Measurements from ENCODE around the gene MARCHF3. TPM values are rescaled to one million over a fixed set of nuclear protein-coding genes. Genes with fewer than 3 reads are reported as not detected.
A peak's percentile ranks its signal among the peaks of the same experiment; 100 is the strongest.

Gene MARCHF3
- total and polyA plus RNA-seq, 2 of the 13 experiments (the other 11 are each of a cell fraction or from before 2014, with no cell fraction given), result 4.8 to 11.9 TPM

- peak; percentile 66 for DNase-seq (ENCODE audit: low spot score)
- Histone ChIP-seq H3K9ac (ENCODE audit: insufficient read depth, low read depth, low read length) (peak overlapping the region; percentile 79), H4K20me1 (ENCODE audit: insufficient read depth, low read length) (no peaks in the 10 kb centered on the region), H3K27ac (ENCODE audit: extremely low read length, insufficient read depth, low read length) (peak overlapping the region; percentile 78), H3K4me2 (ENCODE audit: low read depth, low read length) (peak overlapping the region; percentile 81), H2AFZ (ENCODE audit: low read length) (no peak overlapping the region), H3K27me3 (ENCODE audit: control insufficient read depth in 1 of 2, insufficient read depth in 2 of 2, low read length in 2 of 2) (no peaks in the 10 kb centered on the region), H3K9me3 (ENCODE audit: low read length) (no peaks in the 10 kb centered on the region), H3K4me1 (ENCODE audit: insufficient read depth, low read length) (peaks cover 54% of the 10 kb centered on the region), H3K36me3 (replicated peaks in 1 of 2; ENCODE audit: control insufficient read depth in 1 of 2, insufficient read depth in 2 of 2, low read length in 2 of 2) (no peaks in the 10 kb centered on the region), H3K4me3 (replicated peaks in 1 of 3; ENCODE audit: insufficient read depth in 1 of 3, low read depth in 2 of 3, low read length in 3 of 3) (peak overlapping the region; percentile 60 to 90 (median 88)), H3K79me2 (ENCODE audit: insufficient read depth, low read length) (no peaks in the 10 kb centered on the region)
- BruUV-seq (replicated peaks), result TSS peak; percentile 52
- ATAC-seq, result peak; percentile 70
- no peak for FAIRE-seq
- ChIA-PET POLR2A (interaction anchor here (1.0 to 3.5 kb wide), 3 partner anchors 9 to 252 kb away, joined by 4 to 23 read pairs (median 5); partner anchors contain the start of genes C5orf63 and LMNB1), CTCF (ENCODE audit: low intra/inter-chr PET ratio, low total read pairs) (no interaction called here)
- WGBS (ENCODE audit: low lambda C conversion rate), result no CpG with 5 or more reads among the region's 51 CpGs
- intact Hi-C loops (cut with micrococcal nuclease; ENCODE audit: unreplicated experiment), result loop anchor here (1.0 to 10.0 kb wide), 6 partner anchors 44 to 665 kb away; partner anchors contain the start of gene C5orf63
- in situ Hi-C loops (cut with HindIII; ENCODE audit: extremely low pct_ligation_motif_present, low pct_unique_long_range_greater_than_20kb), result loop anchor here (25.0 kb wide), 1 partner anchor 367 kb away; no protein-coding TSS in a partner anchor
- no peak for TF ChIP-seq ATF2 (CRISPR knock-in tag; IDR thresholded peaks at IDR 0.05)
- no peak for TF ChIP-seq ZNF747 (CRISPR knock-in tag; IDR thresholded peaks at IDR 0.05; ENCODE audit: borderline replicate concordance)
- TF ChIP-seq NFRKB (IDR thresholded peaks at IDR 0.05), result no peak
- TF ChIP-seq ARID3A (IDR thresholded peaks at IDR 0.05; ENCODE audit: low read depth, low read length), result no peak
- TF ChIP-seq CAMTA2 (CRISPR knock-in tag; IDR thresholded peaks at IDR 0.05; ENCODE audit: borderline replicate concordance), result no peak
- TF ChIP-seq ZNF720 (CRISPR knock-in tag; IDR thresholded peaks at IDR 0.05), result no peak
- TF ChIP-seq SIX1 (CRISPR knock-in tag; IDR thresholded peaks at IDR 0.05; ENCODE audit: borderline replicate concordance), result no peak
- peak; percentile 14; the same call in 1 of the 2 replicates for TF ChIP-seq ZNF619 (CRISPR knock-in tag; IDR thresholded peaks at IDR 0.05)
- no peak for TF ChIP-seq FOXC1 (CRISPR knock-in tag; IDR thresholded peaks at IDR 0.05; ENCODE audit: borderline replicate concordance)
- peak; percentile 60; the same call in 1 of the 2 replicates for TF ChIP-seq KLF13 (CRISPR knock-in tag; IDR thresholded peaks at IDR 0.05)
- TF ChIP-seq ZNF274 (CRISPR knock-in tag; IDR thresholded peaks at IDR 0.05), result no peak
- TF ChIP-seq KLF15 (CRISPR knock-in tag; IDR thresholded peaks at IDR 0.05; ENCODE audit: borderline replicate concordance), result no peak
- TF ChIP-seq GLI4 (CRISPR knock-in tag; IDR thresholded peaks at IDR 0.05; ENCODE audit: borderline replicate concordance), result no peak
- TF ChIP-seq ZNF264 (CRISPR knock-in tag; IDR thresholded peaks at IDR 0.05), result 0 out of 2 replicates have a peak, but pooled peaks have one; percentile 3
- no peak for TF ChIP-seq HOXA9 (CRISPR knock-in tag; IDR thresholded peaks at IDR 0.05; ENCODE audit: borderline replicate concordance)
- TF ChIP-seq CC2D1A (CRISPR knock-in tag; IDR thresholded peaks at IDR 0.05), result no peak
- TF ChIP-seq ZNF207 (IDR thresholded peaks at IDR 0.05; ENCODE audit: borderline replicate concordance), result no peak
- TF ChIP-seq ASH2L (IDR thresholded peaks at IDR 0.05; ENCODE audit: insufficient read length, low read depth, low read length), result peak; percentile 6
- TF ChIP-seq HIC2 (CRISPR knock-in tag; IDR thresholded peaks at IDR 0.05; ENCODE audit: low read depth), result no peak
These were observed 638 bp downstream of the MARCHF3 start for GRCh38 chr5:127029581-127030258.
